ENCODE results near the gene FTH1.

FTH1 gene

DNA sequence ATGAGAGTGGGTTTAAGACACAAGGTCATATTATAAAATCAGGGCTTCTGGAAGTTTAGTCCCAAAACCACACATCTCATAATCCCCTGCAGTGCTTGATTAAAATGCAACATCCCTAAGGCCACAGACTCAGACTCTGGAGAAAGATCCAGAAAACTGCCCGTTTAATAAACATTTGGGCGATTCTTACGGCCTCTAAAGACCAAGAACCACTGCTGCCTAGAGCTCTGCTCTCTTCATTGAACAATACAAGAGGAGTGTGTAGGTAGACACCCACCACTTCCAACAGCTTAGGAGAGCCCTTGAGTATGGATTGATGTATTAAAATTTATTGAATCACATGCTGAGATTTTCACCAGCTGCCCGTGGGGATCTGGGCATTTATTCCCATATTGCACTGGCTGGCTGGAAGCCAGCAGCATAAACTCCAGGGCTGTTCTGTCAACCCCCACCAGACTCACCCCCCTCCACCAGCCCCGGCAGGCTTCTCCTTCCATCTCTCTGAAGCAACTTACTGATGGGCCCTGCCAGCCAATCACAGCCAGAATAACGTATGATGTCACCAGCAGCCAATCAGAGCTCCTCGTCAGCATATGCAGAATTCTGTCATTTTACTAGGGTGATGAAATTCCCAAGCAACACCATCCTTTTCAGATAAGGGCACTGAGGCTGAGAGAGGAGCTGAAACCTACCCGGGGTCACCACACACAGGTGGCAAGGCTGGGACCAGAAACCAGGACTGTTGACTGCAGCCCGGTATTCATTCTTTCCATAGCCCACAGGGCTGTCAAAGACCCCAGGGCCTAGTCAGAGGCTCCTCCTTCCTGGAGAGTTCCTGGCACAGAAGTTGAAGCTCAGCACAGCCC, 18.0 kb downstream of the FTH1 start:
- DNase-seq (ENCODE audit: low read depth in 1 of 2, low spot score in 1 of 2) = no peak

DNA sequence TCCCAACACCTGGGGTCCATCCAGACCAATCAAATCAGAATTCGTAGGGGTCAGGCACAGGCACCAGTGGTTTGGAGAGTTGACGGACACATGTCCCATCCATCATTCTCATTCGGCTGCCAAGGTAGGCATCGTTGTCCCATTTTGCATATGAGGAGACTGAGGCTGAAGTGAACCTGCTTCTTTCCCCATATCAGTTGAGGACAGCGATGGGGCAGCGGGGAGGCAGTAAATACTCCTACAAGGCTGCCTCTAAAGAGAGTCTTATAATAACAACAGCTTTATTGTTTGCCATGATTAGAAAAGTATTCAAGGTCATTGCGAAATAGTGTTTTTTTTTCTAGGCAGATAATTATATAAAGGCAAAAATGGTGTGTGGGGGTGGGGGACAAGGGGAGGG, 18.9 kb downstream of the FTH1 start:
- DNase-seq (ENCODE audit: low read depth in 1 of 2, low spot score in 1 of 2) = no peak

DNA sequence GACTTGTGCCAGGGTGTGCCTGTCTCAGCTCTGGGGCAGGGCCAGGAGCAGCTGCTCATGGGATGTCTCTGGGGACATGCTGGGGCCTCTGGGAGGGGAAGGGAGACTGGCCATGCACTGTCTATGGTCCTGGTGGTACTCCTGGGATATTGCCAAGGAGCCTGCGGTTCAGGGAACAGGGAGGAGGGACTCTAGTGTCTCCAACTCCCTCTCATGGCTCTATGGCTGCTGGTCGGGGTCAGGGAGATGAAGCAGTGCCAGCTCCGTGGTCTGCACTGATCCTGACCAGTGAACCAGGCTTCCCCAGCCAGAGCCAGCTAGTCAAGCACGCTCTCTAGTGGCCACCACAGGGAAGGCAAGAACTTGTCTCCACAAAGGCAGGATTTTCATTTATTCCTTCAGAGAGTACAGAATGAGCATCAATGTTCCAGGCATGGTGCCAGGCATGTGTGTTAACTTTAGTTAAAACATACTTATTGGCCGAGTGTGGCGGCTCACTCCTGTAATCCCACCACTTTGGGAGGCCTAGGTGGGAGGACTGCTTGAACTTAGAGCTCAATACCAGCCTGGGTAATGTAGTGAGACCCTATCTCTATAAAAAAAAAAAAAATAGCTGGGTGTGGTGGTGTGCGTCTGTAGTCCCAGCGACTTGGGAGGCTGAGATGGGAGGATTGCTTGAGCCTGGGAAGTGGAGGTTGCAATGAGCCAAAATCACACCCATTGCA, 19.8 kb downstream of the FTH1 start:
- peak in 1 of 2 donors; percentile 27 for DNase-seq (ENCODE audit: low read depth in 1 of 2, low spot score in 1 of 2)

DNA sequence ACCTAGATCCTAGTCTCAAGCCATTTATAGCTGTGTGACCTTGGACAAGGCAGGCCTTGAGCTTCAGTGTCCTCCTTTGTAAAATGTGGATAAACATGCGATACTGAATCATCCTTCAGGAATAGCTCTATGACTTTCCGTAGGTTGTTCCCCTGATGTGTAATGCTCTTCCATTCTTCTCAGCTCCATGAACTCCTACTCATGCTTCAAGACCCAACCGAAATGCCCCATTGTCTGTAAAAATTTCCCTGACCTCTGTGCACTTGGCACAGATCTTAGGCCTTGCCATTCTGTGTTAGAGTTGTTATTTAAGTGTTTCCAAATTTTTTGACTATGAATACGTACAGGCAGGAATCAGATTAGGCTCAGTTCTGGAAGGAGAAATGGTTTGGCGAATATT, 20.5 kb downstream of the FTH1 start:
- DNase-seq (ENCODE audit: low read depth in 1 of 2, low spot score in 1 of 2) = no peak

DNA sequence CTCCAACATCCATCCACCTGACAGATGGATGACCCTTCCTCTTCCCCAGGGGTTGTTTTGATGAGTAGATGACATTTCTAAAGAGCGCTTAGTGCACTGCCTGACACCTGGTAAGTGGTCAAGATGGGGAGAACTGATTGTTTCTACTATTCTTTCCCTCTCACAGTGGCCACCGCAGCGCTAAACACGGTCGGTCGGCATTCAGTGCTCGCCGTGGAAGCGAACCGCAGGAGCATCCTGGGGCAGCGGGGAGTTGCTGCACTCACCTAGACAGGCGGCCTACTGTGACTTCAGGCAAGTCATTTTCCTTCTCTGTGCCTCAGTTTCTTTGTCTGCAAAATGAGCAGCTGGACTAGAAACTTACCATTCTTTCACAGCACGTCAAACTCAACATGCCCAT, 22.2 kb downstream of the FTH1 start:
- DNase-seq (ENCODE audit: low read depth in 1 of 2, low spot score in 1 of 2) = no peak

DNA sequence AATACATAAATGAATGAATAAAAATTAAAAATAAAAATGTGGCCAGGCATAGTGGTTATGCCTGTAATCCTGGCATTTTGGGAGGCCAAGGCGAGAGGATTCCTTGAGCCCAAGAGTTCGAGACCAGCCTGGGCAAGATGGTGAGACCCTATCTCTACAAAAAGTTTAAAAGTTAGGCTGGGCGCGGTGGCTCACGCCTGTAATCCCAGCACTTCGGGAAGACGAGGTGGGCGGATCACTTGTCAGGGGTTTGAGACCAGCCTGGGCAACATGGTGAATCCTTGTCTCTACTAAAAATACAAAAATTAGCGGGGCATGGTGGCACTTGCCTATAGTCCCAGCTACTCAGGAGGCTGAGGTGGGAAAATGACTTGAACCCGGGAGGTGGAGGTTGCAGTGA, 27.0 kb downstream of the FTH1 start:
- no peak for DNase-seq (ENCODE audit: low read depth in 1 of 2, low spot score in 1 of 2)

DNA sequence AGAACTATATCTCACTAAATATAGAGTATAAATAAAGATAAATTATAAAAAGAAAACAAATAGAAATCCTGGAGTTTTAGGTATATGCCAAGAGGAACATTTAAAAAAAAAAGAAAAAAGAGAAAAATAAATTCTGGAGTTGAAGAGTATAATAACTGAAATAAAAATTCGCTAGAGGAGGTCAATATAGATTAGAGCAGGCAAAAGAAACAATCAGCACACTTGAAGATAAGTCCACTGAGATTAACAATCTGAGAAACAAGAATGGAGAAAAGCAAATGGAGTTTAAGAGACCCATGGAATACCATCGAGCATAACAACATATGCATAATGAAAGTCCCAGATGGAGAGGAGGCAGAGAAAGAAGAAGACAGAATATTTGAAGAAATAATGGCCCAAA, 31.6 kb downstream of the FTH1 start:
- no peak for DNase-seq (ENCODE audit: low read depth in 1 of 2, low spot score in 1 of 2)

DNA sequence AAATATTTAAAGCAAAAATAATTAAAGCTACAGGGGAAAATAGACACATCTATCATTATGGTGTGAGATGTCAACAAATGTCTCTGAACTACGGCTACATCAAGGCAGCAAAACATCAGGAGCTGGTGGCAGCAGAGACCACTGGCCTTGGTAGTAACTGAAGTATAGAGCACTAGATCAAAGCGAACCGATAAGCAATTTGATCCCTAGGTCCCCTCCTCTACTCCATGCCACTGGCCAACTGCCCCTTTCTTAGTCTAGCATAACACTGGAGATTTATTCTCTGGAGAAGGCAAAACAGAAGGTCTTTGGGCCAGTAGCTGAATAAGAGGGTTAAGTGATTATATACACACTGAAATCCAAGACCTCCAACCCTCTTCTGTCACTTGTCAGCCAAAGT, 36.5 kb downstream of the FTH1 start:
- DNase-seq (ENCODE audit: low read depth in 1 of 2, low spot score in 1 of 2) = no peak

DNA sequence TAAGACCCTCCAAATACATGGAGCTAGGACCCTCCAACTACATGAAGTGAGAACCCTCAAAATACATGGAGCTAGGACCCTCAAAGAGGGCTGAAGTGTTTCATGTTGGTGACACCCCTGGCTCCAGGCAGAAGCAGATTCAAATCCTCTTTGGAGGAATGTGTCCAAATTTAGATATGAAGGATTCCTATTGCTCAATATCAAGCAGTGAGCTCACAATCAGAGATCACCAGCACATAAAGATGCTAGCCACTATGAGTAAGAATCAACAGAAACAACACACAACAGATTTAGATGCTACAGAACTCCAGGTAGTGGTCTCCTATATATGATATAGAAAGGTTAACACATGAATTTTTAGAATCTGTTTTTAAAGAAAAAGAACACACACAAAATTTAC, 38.8 kb downstream of the FTH1 start:
- DNase-seq (ENCODE audit: low read depth in 1 of 2, low spot score in 1 of 2) = no peak

DNA sequence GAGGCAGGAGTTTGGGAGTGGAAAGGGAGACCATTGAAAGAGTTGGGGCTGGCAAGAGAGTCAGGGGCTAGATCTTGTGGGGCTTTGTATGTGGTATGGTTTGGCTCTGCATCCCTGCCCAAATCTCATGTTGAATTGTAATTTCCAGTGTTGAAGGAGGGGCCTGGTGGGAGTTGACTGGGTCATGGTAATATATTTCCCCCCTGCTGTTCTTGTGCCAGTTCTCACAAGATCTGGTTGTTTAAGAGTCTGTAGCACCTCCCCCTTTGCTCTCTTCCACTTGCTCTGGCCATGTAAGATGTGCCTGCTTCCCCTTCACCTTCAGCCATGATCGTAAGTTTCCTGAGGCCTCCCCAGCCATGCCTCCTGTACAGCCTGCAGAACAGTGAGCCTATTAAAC, 39.9 kb downstream of the FTH1 start:
- no peak for DNase-seq (ENCODE audit: low read depth in 1 of 2, low spot score in 1 of 2)

DNA sequence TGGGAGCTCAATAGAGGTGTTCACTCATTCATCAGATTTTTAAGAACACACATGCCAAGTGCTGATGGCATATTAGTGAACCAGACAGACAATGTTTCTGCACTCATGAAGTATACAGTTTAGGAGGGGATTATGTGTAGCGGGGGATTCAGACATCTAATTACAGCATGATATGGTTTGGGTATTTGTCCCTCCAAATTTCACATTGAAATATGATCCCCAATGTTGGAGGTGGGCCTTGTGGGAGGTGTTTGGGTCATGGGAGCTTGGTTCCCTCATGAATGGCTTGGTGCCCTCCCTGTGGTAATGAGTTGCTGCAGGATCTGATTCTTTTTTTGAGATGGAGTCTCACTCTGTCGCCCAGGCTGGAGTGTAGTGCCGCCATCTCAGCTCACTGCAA, 41.2 kb downstream of the FTH1 start:
- no peak for DNase-seq (ENCODE audit: low read depth in 1 of 2, low spot score in 1 of 2)

DNA sequence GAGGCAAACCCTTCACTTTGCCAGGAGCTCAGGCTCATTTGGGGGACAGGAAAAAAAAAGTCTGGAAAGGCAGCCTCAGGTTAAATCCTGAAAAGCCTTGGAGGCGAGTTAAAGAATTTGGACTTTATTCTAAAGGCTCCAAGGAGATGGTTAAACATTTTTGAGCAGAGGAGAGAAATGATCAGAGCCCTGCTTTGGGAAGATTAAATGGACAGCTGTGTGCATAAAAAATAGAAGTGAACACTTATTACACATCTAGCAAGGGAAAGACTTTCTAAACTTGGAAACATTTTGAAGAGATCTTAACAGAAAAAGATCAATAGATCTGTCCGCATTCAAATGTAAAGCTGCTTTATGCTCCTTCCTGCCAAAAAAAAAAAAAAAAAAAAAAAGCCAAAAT, 41.7 kb downstream of the FTH1 start:
- DNase-seq (ENCODE audit: low read depth in 1 of 2, low spot score in 1 of 2) = no peak

DNA sequence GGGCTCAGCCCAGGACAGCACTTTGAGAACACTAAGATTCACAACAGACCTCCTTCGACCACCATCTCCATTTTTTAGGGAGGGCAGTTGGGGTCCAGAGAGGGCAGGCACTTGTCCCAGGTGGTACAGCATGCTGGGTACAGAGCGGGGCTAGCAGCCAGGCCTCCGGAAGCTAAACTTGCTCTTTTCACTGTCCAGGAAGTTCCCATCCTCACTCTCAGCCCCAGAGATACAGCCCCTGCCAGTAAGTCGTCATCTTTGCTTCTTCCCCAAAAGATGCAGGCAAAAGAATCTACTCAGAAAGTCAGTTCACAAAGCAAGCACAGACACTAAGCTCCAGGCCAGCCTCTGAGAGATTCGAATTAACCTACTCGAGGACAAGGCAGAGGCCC, 43.4 kb downstream of the FTH1 start:
- DNase-seq (ENCODE audit: low read depth in 1 of 2, low spot score in 1 of 2) = no peak

DNA sequence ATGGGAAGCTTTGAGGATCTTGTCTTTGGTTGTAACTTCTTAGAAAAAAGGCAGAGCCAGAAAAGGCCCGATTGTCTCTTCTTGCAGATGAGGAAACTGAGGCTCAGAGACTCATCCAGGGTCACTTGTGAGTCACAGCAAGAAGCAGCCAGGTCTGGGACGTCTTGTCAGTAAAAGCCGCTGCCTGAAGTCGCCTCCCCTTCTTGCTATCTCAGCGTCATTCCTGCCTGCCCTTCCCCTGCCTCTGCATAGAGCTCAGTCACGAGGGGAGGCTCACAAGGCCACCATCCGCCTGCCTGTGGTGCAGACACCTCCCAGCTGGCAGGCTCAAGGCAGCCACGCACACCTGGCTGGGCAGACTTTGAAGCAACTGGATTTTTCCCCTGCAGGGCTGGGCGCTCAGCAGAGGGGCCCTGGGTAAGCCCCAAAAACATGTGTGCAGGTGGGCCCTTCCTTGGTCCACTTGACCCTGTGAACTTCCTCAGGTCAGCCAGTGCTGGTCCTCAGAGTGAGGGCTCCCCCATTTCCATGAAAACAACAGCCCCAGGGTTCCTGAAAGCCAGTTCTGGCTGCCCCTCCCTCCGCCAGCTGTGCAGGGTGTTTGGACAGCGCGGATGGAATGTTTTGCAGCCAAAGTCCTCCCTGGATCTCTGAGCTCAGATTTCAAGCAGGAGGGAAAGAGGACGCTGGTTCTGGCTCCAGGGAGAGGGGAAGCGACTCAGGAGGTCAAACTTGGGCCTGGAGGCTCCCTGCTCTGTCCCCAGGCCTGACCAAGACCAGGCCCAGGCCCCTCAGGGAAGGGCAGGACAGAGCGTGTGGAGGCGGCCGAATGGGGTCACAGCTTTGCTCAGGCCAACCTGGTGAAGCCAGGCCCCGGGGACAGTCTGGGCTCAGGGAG, 44.0 kb downstream of the FTH1 start:
- no peak for DNase-seq (ENCODE audit: low read depth in 1 of 2, low spot score in 1 of 2)

DNA sequence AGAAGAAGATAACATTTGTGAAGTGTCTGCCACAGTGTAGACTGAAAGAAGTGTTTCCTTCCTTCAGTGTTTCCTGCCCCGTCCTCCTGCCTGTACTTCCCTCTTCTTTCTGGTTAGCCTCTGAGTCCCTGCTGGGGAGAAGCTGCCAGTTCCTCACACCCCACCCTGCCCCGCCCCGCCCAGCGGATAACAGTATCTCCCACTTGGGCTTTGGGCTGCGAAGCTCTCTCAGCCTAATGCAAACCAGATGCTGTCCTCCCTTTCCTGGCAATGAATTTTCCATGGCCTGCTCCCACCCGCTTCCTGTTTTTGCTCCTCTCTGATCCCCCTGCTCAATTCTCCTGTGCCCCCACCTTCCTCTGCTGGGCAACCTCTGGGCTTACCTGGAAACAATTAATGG, 44.9 kb downstream of the FTH1 start:
- no peak for DNase-seq (ENCODE audit: low read depth in 1 of 2, low spot score in 1 of 2)

DNA sequence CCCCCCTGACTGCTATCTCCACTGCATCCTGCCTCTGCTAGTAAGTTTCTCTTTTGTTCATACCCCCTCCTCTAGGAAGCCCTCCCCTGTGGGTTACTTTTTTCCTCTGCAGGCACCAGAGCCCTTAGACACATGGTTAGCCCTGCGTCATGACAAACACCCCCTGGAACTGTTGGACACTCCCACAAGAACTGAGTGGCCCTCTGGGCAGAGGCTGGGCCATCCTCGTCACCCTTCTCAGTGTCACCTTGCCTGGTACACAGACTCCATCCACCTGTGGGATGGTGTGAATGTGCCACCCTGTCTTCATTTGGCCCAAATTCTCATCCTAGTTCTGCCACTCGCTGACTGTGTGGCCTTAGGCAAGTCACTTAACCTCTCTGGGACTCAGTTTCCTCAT, 46.0 kb downstream of the FTH1 start:
- DNase-seq (ENCODE audit: low read depth in 1 of 2, low spot score in 1 of 2) = no peak

DNA sequence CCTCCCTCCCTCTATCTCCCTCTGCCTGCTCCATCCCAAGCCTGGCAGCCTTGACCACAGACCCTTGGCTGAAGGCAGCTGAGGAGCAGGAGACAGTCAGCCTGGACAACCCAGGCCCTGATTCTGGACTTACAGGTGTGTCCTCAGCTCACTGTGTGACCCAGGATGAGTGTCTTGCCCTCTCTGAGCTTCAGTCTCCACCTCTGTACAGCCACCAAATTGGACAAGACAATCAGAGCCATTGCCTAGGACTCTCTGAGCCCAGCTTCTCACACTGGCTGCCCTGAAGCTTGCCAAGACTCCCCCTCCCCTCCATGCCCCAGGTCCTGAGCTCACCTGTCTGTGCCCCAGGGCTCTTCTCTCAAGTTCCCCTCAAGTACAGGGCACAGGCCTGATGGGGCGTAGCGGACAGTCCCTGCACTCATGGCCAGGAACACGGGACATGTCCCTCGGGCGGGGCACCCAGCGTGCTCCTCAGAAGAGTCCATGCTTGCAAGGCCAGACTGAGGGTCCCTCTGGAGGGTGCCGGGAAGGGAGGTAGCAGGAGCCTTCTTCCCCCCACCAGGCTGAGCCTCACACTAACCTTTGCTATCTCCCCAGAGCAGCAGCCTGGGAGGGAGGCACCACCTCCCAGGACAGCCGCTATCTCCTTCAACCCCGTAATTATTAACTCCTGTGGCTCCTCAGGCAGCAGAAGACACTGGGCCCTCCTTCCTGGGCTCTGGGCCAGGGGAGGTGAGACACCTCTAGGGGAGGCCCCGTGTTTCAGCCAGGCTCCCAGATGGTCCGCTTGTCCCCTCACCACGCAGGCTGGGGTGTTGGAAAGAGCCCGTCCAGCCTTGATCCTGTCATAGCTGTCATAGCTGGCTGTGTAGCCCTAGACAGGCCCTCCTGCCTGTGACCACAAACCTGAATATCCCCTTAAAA, 47.5 kb downstream of the FTH1 start:
- no peak for DNase-seq (ENCODE audit: low read depth in 1 of 2, low spot score in 1 of 2)

DNA sequence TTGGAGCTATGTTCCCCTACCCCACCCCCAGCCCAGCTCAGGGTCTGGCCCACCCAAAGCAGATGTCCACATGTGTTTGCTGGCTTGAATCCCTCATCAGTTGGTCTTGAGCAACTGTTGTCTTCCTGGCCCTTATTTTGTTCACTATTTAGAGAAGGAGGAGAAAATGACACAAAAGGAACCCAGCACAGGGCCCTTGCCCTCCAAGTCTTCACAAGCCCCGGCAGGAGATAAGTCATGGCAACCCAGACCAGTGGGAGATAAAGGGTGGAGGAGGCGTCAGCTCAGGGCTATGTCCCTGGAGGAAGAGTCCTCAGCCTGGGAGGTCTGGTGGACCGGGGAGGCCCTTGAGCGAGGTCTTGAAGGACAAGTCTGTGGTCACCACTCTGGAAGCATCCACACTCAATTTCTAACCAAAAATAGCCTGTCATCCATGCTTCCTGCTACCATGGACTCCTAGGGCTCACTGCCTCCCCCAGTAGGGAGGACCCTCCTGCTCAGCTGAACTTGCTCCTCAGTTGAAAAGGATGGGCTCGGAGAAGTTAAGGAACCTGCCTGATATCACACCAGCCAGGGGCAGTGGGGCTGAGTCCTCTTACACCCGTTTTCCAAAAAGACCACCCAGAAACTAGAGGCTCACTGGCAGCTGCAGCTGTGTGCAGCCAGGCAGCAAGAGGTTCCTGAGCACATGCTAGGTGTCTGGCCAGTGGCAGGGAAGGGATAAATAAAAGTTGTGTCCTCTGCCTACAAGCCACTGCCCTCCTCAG, 48.3 kb downstream of the FTH1 start:
- DNase-seq (ENCODE audit: low read depth in 1 of 2, low spot score in 1 of 2) = no peak

DNA sequence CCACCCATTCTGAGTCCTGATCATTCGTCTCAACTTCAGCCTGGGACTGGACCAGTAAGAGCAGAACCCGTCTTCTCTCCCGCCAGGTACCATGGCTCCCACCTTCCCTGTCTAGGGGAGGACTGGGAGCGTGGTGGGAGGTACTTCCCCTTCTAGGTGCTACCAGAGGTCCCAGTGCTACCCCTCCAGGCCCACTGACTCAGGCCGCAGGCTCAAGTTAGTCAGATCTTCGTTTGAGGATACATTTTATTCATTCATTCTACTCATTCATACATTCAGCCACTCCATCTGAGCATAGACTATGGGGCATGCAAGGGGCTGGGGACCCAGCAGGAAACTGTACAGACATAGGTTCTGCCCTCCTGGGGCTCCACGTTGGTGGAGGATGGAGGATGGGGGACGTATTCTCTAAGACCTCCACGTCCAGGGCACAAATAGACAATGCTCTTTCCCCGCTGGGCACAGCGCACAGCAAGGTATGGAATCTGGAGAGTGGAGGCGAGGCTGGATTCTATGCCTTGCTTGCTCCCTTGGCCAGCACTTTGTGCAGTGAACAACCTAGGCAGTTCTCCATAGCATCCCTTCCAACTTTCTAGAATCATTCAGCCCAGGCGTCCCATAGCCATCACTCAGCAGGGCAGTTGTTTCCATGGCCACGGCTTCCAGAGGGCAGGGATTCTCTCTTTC, 49.0 kb downstream of the FTH1 start:
- DNase-seq (ENCODE audit: low read depth in 1 of 2, low spot score in 1 of 2) = no peak
